IPS-18c (cell line): ENCODE data around the gene ITGA4.

ENCODE experiments used
- H3K4me3 ChIP-seq: 2 replicates; pipeline ENCODE4 v1.7.0; 2013; ENCODE audit warnings: low read depth, mild to moderate bottlenecking, low read length, moderate library complexity; ENCODE audit not compliant: insufficient read depth
- H3K9me3 ChIP-seq: one replicate; pipeline ENCODE4 v1.6.1; 2013; ENCODE audit warnings: mild to moderate bottlenecking, low read length, moderate library complexity; ENCODE audit not compliant: control insufficient read depth, insufficient read depth

The ITGA4 gene

GRCh38 chr2:181472990-181473389 is 15.8 kb downstream of the ITGA4 start:
- H3K9me3 ChIP-seq, result no peaks in the 10 kb centered on the region
- no peak overlapping the region for H3K4me3 ChIP-seq

GRCh38 chr2:181474222-181474881 is 17.2 kb downstream of the ITGA4 start:
- no peaks in the 10 kb centered on the region for H3K9me3 ChIP-seq

GRCh38 chr2:181483211-181483610 is 26.0 kb downstream of the ITGA4 start:
- no peak overlapping the region for H3K4me3 ChIP-seq
- H3K9me3 ChIP-seq, result no peaks in the 10 kb centered on the region

More at GRCh38 chr2:181474222-181474881, 17.2 kb downstream of the ITGA4 start:
- no peak overlapping the region for H3K4me3 ChIP-seq

- H3K9me3 ChIP-seq, result no peaks in the 10 kb centered on the region
- H3K4me3 ChIP-seq, result no peak overlapping the region
These were observed 26.7 kb downstream of the ITGA4 start for GRCh38 chr2:181483876-181484275.

GRCh38 chr2:181484851-181485637 is 27.9 kb downstream of the ITGA4 start:
- no peaks in the 10 kb centered on the region for H3K9me3 ChIP-seq
- H3K4me3 ChIP-seq, result no peak overlapping the region

GRCh38 chr2:181485638-181485946 is 28.4 kb downstream of the ITGA4 start:
- Histone ChIP-seq H3K9me3 (no peaks in the 10 kb centered on the region), H3K4me3 (no peak overlapping the region)

- Histone ChIP-seq H3K9me3 (no peaks in the 10 kb centered on the region), H3K4me3 (no peak overlapping the region)
These were observed 42.0 kb downstream of the ITGA4 start for GRCh38 chr2:181499231-181499630.

- Histone ChIP-seq H3K9me3 (no peaks in the 10 kb centered on the region), H3K4me3 (no peak overlapping the region)
These were observed 43.0 kb downstream of the ITGA4 start for GRCh38 chr2:181500201-181500600.

GRCh38 chr2:181515719-181516118 is 58.5 kb downstream of the ITGA4 start:
- Histone ChIP-seq H3K4me3 (no peak overlapping the region), H3K9me3 (no peaks in the 10 kb centered on the region)

GRCh38 chr2:181516992-181517391 is 59.8 kb downstream of the ITGA4 start:
- no peak overlapping the region for H3K4me3 ChIP-seq

GRCh38 chr2:181517685-181518301 is 60.6 kb downstream of the ITGA4 start:
- no peaks in the 10 kb centered on the region for H3K9me3 ChIP-seq
- H3K4me3 ChIP-seq, result no peak overlapping the region

More at GRCh38 chr2:181516992-181517391, 59.8 kb downstream of the ITGA4 start:
- no peaks in the 10 kb centered on the region for H3K9me3 ChIP-seq

GRCh38 chr2:181520253-181520652 is 63.1 kb downstream of the ITGA4 start:
- Histone ChIP-seq H3K9me3 (no peaks in the 10 kb centered on the region), H3K4me3 (no peak overlapping the region)

- Histone ChIP-seq H3K4me3 (no peak overlapping the region), H3K9me3 (no peaks in the 10 kb centered on the region)
These were observed 66.6 kb downstream of the ITGA4 start for GRCh38 chr2:181523756-181524155.

GRCh38 chr2:181526014-181526413 is 68.8 kb downstream of the ITGA4 start:
- no peaks in the 10 kb centered on the region for H3K9me3 ChIP-seq

GRCh38 chr2:181527058-181527457 is 69.9 kb downstream of the ITGA4 start:
- Histone ChIP-seq H3K9me3 (no peaks in the 10 kb centered on the region), H3K4me3 (no peak overlapping the region)

More at GRCh38 chr2:181526014-181526413, 68.8 kb downstream of the ITGA4 start:
- H3K4me3 ChIP-seq, result no peak overlapping the region

GRCh38 chr2:181528441-181528840 is 71.3 kb downstream of the ITGA4 start:
- Histone ChIP-seq H3K4me3 (no peak overlapping the region), H3K9me3 (no peaks in the 10 kb centered on the region)

- H3K4me3 ChIP-seq, result no peak overlapping the region
- no peaks in the 10 kb centered on the region for H3K9me3 ChIP-seq
These were observed 79.5 kb downstream of the ITGA4 start for GRCh38 chr2:181536730-181537129.

- Histone ChIP-seq H3K4me3 (no peak overlapping the region), H3K9me3 (no peaks in the 10 kb centered on the region)
These were observed 83.2 kb downstream of the ITGA4 start for GRCh38 chr2:181540421-181540820.
